HCT116 (cell line): Measurements from ENCODE around the gene FBXO47. TPM values are rescaled to one million over a fixed set of nuclear protein-coding genes. Genes with fewer than 3 reads are reported as not detected.

Source experiments
- ATAC-seq: fragments of 200-7000 bp; cut with Tn5 transposase; 2 replicates; pipeline ENCODE4 v1.9.1; 2020; ENCODE audit warnings: mild to moderate bottlenecking, moderate library complexity
- BruUV-seq: library from RNA; stranded (reverse); fragments of 400-500 nt; replicated peaks from 2 replicates; lab custom pipeline; 2021; lab: Mats Ljungman, UMichigan
- CTCF ChIA-PET: fragments of 300-600 bp; sonication (Branson Sonifier 250); formaldehyde crosslinking; loops from one replicate; lab custom pipeline; 2021; ENCODE audit warnings: antibody characterized with exemption; lab: Charles Lee
- POLR2A ChIA-PET: fragments of 300-600, 350-600 bp; sonication (Branson Sonifier 250); formaldehyde crosslinking; loops from one replicate; lab custom pipeline; 2021; ENCODE audit warnings: antibody characterized with exemption; lab: Charles Lee
- RAD21 ChIA-PET, 2 experiments: fragments of 300-600 bp; sonication (Branson Sonifier 250); formaldehyde crosslinking; loops; one replicate each; lab custom pipeline; 2023; ENCODE audit warnings: low total read pairs in 2 of 2; ENCODE audit not compliant: uncharacterized antibody in 2 of 2, unreplicated experiment in 2 of 2, low non-redundant PET in 1 of 2; lab: Charles Lee
- DNase-seq: peaks from one replicate; pipeline ENCODE4 v3.0.0-alpha.2; 2010; ENCODE audit warnings: low read depth, low spot score
- H2AFZ ChIP-seq: fragments of 200-600 bp; shearing (Covaris generic), sonication (generic); 2 replicates; pipeline ENCODE4 v1.6.1; 2017; ENCODE audit warnings: low read depth, mixed run types, mixed read lengths, antibody characterized with exemption, low read length; ENCODE audit not compliant: poor library complexity, severe bottlenecking
- H3K27ac ChIP-seq: 2 replicates; pipeline ENCODE4 v1.5.1; 2012; ENCODE audit warnings: low read depth, low read length
- H3K27me3 ChIP-seq: fragments of 200-600 bp; sonication (generic); 2 replicates; pipeline ENCODE4 v1.6.1; 2016; ENCODE audit warnings: mixed run types, low read length, mixed read lengths; ENCODE audit not compliant: insufficient read depth
- H3K36me3 ChIP-seq, 2 experiments: fragments of 200-500 bp in 1 of 2; fragments of 200-600 bp in 1 of 2; sonication (Bioruptor generic) in 1 of 2; sonication (generic) in 1 of 2; 2 replicates each; pipeline versions ENCODE4 v1.5.1 to v1.6.1; 2014 to 2016; ENCODE audit warnings: low read length in 2 of 2, inconsistent platforms in 1 of 2, mixed read lengths in 1 of 2, mixed run types in 1 of 2; ENCODE audit not compliant: insufficient read depth in 2 of 2, control insufficient read depth in 1 of 2
- H3K4me1 ChIP-seq, 2 experiments: fragments of 200-600 bp in 1 of 2; sonication (generic) in 1 of 2; 2 replicates each; pipeline versions ENCODE4 v1.5.1 to v1.6.1; 2012 to 2017; ENCODE audit warnings: low read length in 2 of 2, inconsistent platforms in 1 of 2, mild to moderate bottlenecking in 1 of 2, mixed read lengths in 1 of 2, mixed run types in 1 of 2, moderate library complexity in 1 of 2; ENCODE audit not compliant: insufficient read depth in 2 of 2, control insufficient read depth in 1 of 2
- H3K4me2 ChIP-seq: fragments of 200-600 bp; sonication (generic); 2 replicates; pipeline ENCODE4 v1.6.1; 2017; ENCODE audit warnings: mixed run types, low read length, mixed read lengths
- H3K4me3 ChIP-seq, 2 experiments: fragments of 200-600 bp in 1 of 2; sonication (generic) in 1 of 2; replicated peaks in 1 of 2; 2 replicates each; pipeline ENCODE4 v1.5.1; 2011 to 2016; ENCODE audit warnings: low read length in 2 of 2, control low read depth in 1 of 2, low read depth in 1 of 2, mild to moderate bottlenecking in 1 of 2, mixed read lengths in 1 of 2, mixed run types in 1 of 2
- H3K79me2 ChIP-seq: fragments of 200-600 bp; sonication (generic); 2 replicates; pipeline ENCODE4 v1.6.1; 2017; ENCODE audit warnings: mild to moderate bottlenecking, mixed run types, low read length, moderate library complexity, mixed read lengths; ENCODE audit not compliant: insufficient read depth
- H3K9ac ChIP-seq: fragments of 200-600 bp; sonication (generic); 2 replicates; pipeline ENCODE4 v1.6.1; 2016; ENCODE audit warnings: low read length, mixed read lengths
- H3K9me2 ChIP-seq: fragments of 200-600 bp; sonication (generic), shearing (Covaris generic); 2 replicates; pipeline ENCODE4 v1.6.1; 2017; ENCODE audit warnings: mixed run types, mild to moderate bottlenecking, moderate library complexity; ENCODE audit not compliant: insufficient read depth
- H3K9me3 ChIP-seq, 2 experiments: fragments of 200-500 bp in 1 of 2; fragments of 200-600 bp in 1 of 2; sonication (Bioruptor generic) in 1 of 2; sonication (generic) in 1 of 2; 2 replicates each; pipeline ENCODE4 v1.6.1; 2014 to 2017; ENCODE audit warnings: low read length in 2 of 2, mixed read lengths in 2 of 2, inconsistent platforms in 1 of 2, low read depth in 1 of 2, mild to moderate bottlenecking in 1 of 2, mixed run types in 1 of 2, moderate library complexity in 1 of 2; ENCODE audit not compliant: control insufficient read depth in 1 of 2, insufficient read depth in 1 of 2
- H4K20me1 ChIP-seq: fragments of 200-600 bp; sonication (generic), shearing (Covaris generic); 2 replicates; pipeline ENCODE4 v1.6.1; 2017; ENCODE audit warnings: mixed run types, mild to moderate bottlenecking, moderate library complexity; ENCODE audit not compliant: insufficient read depth
- CTCF ChIP-seq, 3 experiments: fragments of 200-600 bp in 1 of 3; sonication (generic) in 1 of 3; IDR thresholded peaks in 2 of 3; conservative IDR thresholded peaks in 1 of 3; 2 replicates each; pipeline ENCODE4 v1.5.1; 2012 to 2017; ENCODE audit warnings: low read depth in 2 of 3, low read length in 2 of 3, antibody characterized with exemption in 1 of 3, borderline replicate concordance in 1 of 3, control low read depth in 1 of 3, mild to moderate bottlenecking in 1 of 3, mixed read lengths in 1 of 3, mixed run types in 1 of 3, moderate library complexity in 1 of 3; ENCODE audit not compliant: insufficient read depth in 1 of 3
- EGR1 ChIP-seq: IDR thresholded peaks from 2 replicates; pipeline ENCODE4 v1.6.1; 2012; ENCODE audit warnings: low read depth
- ELF1 ChIP-seq: IDR thresholded peaks from 2 replicates; pipeline ENCODE4 v1.6.1; 2012; ENCODE audit warnings: low read depth, borderline replicate concordance
- EZH2phosphoT487 ChIP-seq: fragments of 200-600 bp; IDR thresholded peaks from 2 replicates; pipeline ENCODE4 v1.6.1; 2018; ENCODE audit warnings: antibody characterized with exemption, borderline replicate concordance
- MAX ChIP-seq: IDR thresholded peaks from 2 replicates; pipeline ENCODE4 v1.6.1; 2012
- POLR2A ChIP-seq: IDR thresholded peaks from 2 replicates; pipeline ENCODE4 v1.7.0; 2011; ENCODE audit warnings: borderline replicate concordance; ENCODE audit not compliant: insufficient read depth, insufficient read length; ENCODE audit errors: extremely low read depth
- POLR2AphosphoS5 ChIP-seq: IDR thresholded peaks from 2 replicates; pipeline ENCODE4 v1.6.1; 2011; ENCODE audit warnings: mild to moderate bottlenecking, low read depth, low read length, moderate library complexity
- REST ChIP-seq: IDR thresholded peaks from 2 replicates; pipeline ENCODE4 v1.6.1; 2012; ENCODE audit warnings: low read depth
- SIN3A ChIP-seq: IDR thresholded peaks from 2 replicates; pipeline ENCODE4 v1.6.1; 2012; ENCODE audit warnings: low read depth
- SP1 ChIP-seq: IDR thresholded peaks from 2 replicates; pipeline ENCODE4 v1.6.1; 2012; ENCODE audit warnings: low read depth
- TCF7L2 ChIP-seq: IDR thresholded peaks from 2 replicates; pipeline ENCODE4 v1.7.0; 2011; ENCODE audit warnings: borderline replicate concordance, inconsistent platforms; ENCODE audit not compliant: insufficient read depth, insufficient read length; ENCODE audit errors: extremely low read depth
- YY1 ChIP-seq: IDR thresholded peaks from 2 replicates; pipeline ENCODE4 v1.6.1; 2011; ENCODE audit warnings: low read length, low read depth, moderate library complexity, mild to moderate bottlenecking; ENCODE audit not compliant: insufficient replicate concordance; ENCODE audit errors: extremely low read depth
- ZFX ChIP-seq: fragments of 450-650 bp; IDR thresholded peaks from 2 replicates; pipeline ENCODE4 v1.6.1; 2017
- ZNF274 ChIP-seq: fragments of 200-500 bp; sonication (Bioruptor generic); IDR thresholded peaks from 2 replicates; pipeline ENCODE4 v1.6.1; 2014; ENCODE audit warnings: mild to moderate bottlenecking, low read depth, low read length, inconsistent platforms
- intact Hi-C: fragments of 100-400 bp; cut with micrococcal nuclease; formaldehyde crosslinking; loops from 2 replicates; pipeline ENCODE4 v1.10.0; 2022
- total RNA-seq: library from RNA; stranded (reverse); gene quantifications from one replicate; pipeline ENCODE4 v1.2.1, GENCODE V29; 2021; ENCODE audit not compliant: unreplicated experiment

FBXO47 gene
- total RNA-seq, 1 experiment from 2014 or later = not detected

DNA sequence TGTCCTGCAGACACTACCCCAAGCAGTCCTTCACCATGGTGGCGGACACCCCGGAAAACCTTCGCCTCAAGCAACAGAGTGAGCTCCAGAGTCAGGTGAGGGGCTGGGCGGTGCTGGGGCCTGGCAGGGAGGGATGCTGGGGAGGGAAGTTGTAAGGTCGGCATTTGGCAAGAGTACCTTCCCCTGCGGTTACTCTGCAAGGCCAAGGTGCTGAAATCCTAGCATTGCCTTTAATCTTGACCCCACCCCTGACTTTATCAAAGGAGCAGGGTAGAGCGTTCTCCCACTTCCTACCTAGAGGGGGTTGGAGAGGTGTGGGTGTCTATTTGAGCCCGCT lies 76.8 kb downstream of the FBXO47 start:
- no peak for DNase-seq
- H3K9ac ChIP-seq = no peak overlapping the region
- H3K27ac ChIP-seq = no peak overlapping the region
- no peak overlapping the region for H2AFZ ChIP-seq
- ATAC-seq = no peak
- POLR2A ChIA-PET = no interaction called here
- peaks cover 48% of the 10 kb centered on the region for H3K79me2 ChIP-seq
- no peak overlapping the region for H3K4me3 ChIP-seq
- no peaks in the 10 kb centered on the region for H3K9me2 ChIP-seq
- H4K20me1 ChIP-seq = no peaks in the 10 kb centered on the region
- no TSS peak for BruUV-seq
- H3K36me3 ChIP-seq = peaks cover 15 to 32% of the 10 kb centered on the region in 2 experiments; a peak in 3 of 4 replicates
- RAD21 ChIA-PET = no interaction called here
- intact Hi-C loops = no loop called here
- H3K9me3 ChIP-seq = no peaks in the 10 kb centered on the region
- no peak for TF ChIP-seq MAX
- no peak for TF ChIP-seq ZNF274
- no peak for TF ChIP-seq SIN3A
- no peak for TF ChIP-seq SP1
- TF ChIP-seq POLR2A = no peak
- no peaks in the 10 kb centered on the region for H3K27me3 ChIP-seq
- CTCF ChIA-PET = no interaction called here
- no peaks in the 10 kb centered on the region for H3K4me1 ChIP-seq
- no peak overlapping the region for H3K4me2 ChIP-seq

DNA sequence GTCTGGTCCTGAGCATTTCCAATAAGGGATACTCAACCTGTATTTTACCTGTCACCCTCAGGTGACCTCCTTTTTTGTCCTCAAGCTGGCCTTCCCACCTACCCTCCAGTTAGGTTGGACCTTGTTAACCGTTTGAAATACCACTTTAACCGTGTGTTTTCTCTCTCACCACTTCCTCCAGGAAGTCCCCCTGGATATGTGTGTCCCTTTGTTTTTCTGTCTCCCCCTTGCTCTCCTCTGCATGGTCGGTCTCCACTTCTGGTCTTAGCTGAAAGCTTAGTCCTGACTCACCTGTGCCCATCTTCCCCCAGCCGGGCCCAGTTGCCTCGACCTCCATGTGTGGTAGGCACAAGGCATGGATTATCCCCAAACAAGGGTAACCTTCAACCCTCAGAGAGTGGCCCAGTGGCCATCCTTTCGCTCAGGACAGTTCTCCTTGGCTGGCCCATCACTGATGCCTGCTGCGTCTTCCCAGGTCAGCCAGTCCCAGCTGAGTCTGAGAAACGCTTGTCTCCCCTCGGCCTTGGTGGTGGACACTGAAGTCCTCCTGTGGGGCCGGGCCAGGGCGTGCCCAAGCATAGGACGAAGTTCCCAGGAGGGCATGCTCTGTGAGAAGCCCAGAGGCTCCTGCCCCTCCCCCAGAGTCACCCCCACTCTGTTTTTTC lies 77.3 kb downstream of the FBXO47 start:
- Histone ChIP-seq H2AFZ (no peak overlapping the region), H3K79me2 (peaks cover 53% of the 10 kb centered on the region), H3K27ac (no peak overlapping the region), H3K27me3 (no peaks in the 10 kb centered on the region), H3K9me2 (no peaks in the 10 kb centered on the region), H3K36me3 (peaks cover 12 to 32% of the 10 kb centered on the region in 2 experiments; a peak in 3 of 4 replicates), H3K4me1 (no peaks in the 10 kb centered on the region), H4K20me1 (no peaks in the 10 kb centered on the region), H3K9me3 (no peaks in the 10 kb centered on the region), H3K4me3 (no peak overlapping the region), H3K9ac (no peak overlapping the region), H3K4me2 (no peak overlapping the region)
- RAD21 ChIA-PET = no interaction called here
- intact Hi-C loops = no loop called here
- BruUV-seq = no TSS peak
- POLR2A ChIA-PET = no interaction called here
- DNase-seq = no peak
- CTCF ChIA-PET = no interaction called here
- no peak for ATAC-seq
- TF ChIP-seq POLR2AphosphoS5 (no peak), CTCF (IDR thresholded peaks at IDR 0.05 in 2 of 3, conservative IDR thresholded peaks at IDR 0.05 in 1 of 3; ENCODE audit: borderline replicate concordance in 1 of 3, insufficient read depth in 1 of 3, low read depth in 2 of 3, low read length in 2 of 3) (no peak), REST (no peak), TCF7L2 (no peak), ELF1 (no peak), EZH2phosphoT487 (no peak), ZFX (no peak), YY1 (no peak), MAX (no peak), POLR2A (no peak), EGR1 (no peak)
